HEK293 (cell line): ENCODE results near the gene BPHL.
A peak's percentile ranks its signal among the peaks of the same experiment; 100 is the strongest.

ENCODE experiments used
- GLI4 ChIP-seq: fragments of 450-650 bp; formaldehyde crosslinking; IDR thresholded peaks from 2 replicates; pipeline ENCODE4 v1.5.1; 2016; ENCODE audit warnings: missing biosample characterization, missing genetic modification characterization
- KLF16 ChIP-seq: fragments of 450-650 bp; formaldehyde crosslinking; IDR thresholded peaks from 2 replicates; pipeline ENCODE4 v1.5.1; 2017; ENCODE audit warnings: missing biosample characterization, missing genetic modification characterization
- PBX3 ChIP-seq: sonication (generic); formaldehyde crosslinking; IDR thresholded peaks from 2 replicates; pipeline ENCODE4 v1.8.1; 2022; ENCODE audit warnings: mild to moderate bottlenecking, moderate library complexity, missing genetic modification reagents
- SP3 ChIP-seq: fragments of 450-650 bp; formaldehyde crosslinking; IDR thresholded peaks from 2 replicates; pipeline ENCODE4 v1.5.1; 2016; ENCODE audit warnings: missing biosample characterization, missing genetic modification characterization
- SP7 ChIP-seq: fragments of 450-650 bp; formaldehyde crosslinking; IDR thresholded peaks from 2 replicates; pipeline ENCODE4 v1.5.1; 2016; ENCODE audit warnings: missing biosample characterization, missing genetic modification characterization
- TCF7L2 ChIP-seq: IDR thresholded peaks from 2 replicates; pipeline ENCODE4 v1.6.1; 2011; ENCODE audit warnings: low read depth, mild to moderate bottlenecking, inconsistent platforms, low read length, moderate library complexity, borderline replicate concordance
- ZFP3 ChIP-seq: fragments of 450-650 bp; formaldehyde crosslinking; IDR thresholded peaks from 2 replicates; pipeline ENCODE4 v1.5.1; 2016; ENCODE audit warnings: low read depth, missing biosample characterization, missing genetic modification characterization
- ZNF521 ChIP-seq: fragments of 450-650 bp; formaldehyde crosslinking; IDR thresholded peaks from 2 replicates; pipeline ENCODE4 v1.5.1; 2017; ENCODE audit warnings: missing biosample characterization, mild to moderate bottlenecking, missing genetic modification characterization
- TF ChIP-seq, protein P1 (sequence below): fragments of 450-650 bp; formaldehyde crosslinking; IDR thresholded peaks from 2 replicates; pipeline ENCODE4 v1.5.1; 2016; ENCODE audit warnings: missing biosample characterization, missing genetic modification characterization
- TF ChIP-seq, protein P2 (sequence below): fragments of 450-650 bp; formaldehyde crosslinking; IDR thresholded peaks from 2 replicates; pipeline ENCODE4 v1.5.1; 2017; ENCODE audit warnings: missing biosample characterization, missing genetic modification characterization
- TF ChIP-seq, protein P3 (sequence below): fragments of 450-650 bp; formaldehyde crosslinking; IDR thresholded peaks from 2 replicates; pipeline ENCODE4 v1.5.1; 2016; ENCODE audit warnings: missing biosample characterization, missing genetic modification characterization

DNA sequence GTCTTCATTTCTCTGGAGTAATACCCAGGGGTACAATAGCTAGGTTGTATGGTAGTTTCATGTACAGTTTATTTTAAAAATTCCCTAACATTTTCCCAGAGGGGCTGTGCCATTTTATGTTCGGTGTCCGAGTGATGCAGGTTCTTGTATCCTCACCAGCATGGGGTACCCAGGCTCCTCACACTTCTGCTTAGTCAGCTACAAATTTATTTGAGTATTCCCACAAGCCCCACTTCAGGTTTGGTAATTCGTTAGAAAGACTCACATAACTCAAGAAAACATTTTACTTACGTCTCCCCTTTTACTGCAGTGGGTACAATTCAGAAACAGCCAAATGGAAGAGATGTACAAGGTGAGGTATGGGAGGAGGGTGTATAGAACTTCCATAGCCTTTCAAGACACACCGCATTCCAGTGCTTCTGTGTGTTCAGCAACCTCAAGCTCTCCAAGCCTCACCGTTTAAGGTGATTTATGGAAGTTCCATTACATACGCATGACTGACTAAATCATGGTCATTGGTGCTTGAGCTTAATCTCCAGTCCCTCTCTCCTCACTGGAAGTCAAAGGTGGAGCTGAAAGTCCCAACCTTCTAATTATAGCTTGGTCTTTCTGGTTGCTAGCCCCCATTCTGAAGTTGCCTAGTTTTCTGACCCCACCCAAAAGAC is 32.1 kb upstream of the BPHL start:
- TF ChIP-seq, protein P1, sequence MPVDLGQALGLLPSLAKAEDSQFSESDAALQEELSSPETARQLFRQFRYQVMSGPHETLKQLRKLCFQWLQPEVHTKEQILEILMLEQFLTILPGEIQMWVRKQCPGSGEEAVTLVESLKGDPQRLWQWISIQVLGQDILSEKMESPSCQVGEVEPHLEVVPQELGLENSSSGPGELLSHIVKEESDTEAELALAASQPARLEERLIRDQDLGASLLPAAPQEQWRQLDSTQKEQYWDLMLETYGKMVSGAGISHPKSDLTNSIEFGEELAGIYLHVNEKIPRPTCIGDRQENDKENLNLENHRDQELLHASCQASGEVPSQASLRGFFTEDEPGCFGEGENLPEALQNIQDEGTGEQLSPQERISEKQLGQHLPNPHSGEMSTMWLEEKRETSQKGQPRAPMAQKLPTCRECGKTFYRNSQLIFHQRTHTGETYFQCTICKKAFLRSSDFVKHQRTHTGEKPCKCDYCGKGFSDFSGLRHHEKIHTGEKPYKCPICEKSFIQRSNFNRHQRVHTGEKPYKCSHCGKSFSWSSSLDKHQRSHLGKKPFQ (tag by site-specific recombination), result no peak
- no peak for TF ChIP-seq TCF7L2
- TF ChIP-seq, protein P2, sequence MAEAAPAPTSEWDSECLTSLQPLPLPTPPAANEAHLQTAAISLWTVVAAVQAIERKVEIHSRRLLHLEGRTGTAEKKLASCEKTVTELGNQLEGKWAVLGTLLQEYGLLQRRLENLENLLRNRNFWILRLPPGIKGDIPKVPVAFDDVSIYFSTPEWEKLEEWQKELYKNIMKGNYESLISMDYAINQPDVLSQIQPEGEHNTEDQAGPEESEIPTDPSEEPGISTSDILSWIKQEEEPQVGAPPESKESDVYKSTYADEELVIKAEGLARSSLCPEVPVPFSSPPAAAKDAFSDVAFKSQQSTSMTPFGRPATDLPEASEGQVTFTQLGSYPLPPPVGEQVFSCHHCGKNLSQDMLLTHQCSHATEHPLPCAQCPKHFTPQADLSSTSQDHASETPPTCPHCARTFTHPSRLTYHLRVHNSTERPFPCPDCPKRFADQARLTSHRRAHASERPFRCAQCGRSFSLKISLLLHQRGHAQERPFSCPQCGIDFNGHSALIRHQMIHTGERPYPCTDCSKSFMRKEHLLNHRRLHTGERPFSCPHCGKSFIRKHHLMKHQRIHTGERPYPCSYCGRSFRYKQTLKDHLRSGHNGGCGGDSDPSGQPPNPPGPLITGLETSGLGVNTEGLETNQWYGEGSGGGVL (tag by site-specific recombination), result no peak
- TF ChIP-seq ZNF521 (tag by site-specific recombination), result no peak
- TF ChIP-seq, protein P3, sequence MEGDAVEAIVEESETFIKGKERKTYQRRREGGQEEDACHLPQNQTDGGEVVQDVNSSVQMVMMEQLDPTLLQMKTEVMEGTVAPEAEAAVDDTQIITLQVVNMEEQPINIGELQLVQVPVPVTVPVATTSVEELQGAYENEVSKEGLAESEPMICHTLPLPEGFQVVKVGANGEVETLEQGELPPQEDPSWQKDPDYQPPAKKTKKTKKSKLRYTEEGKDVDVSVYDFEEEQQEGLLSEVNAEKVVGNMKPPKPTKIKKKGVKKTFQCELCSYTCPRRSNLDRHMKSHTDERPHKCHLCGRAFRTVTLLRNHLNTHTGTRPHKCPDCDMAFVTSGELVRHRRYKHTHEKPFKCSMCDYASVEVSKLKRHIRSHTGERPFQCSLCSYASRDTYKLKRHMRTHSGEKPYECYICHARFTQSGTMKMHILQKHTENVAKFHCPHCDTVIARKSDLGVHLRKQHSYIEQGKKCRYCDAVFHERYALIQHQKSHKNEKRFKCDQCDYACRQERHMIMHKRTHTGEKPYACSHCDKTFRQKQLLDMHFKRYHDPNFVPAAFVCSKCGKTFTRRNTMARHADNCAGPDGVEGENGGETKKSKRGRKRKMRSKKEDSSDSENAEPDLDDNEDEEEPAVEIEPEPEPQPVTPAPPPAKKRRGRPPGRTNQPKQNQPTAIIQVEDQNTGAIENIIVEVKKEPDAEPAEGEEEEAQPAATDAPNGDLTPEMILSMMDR (tag by site-specific recombination), result no peak
- no peak for TF ChIP-seq SP3 (tag by site-specific recombination)
- TF ChIP-seq GLI4, result no peak
- no peak for TF ChIP-seq KLF16 (tag by site-specific recombination)
- TF ChIP-seq ZFP3 (tag by site-specific recombination), result no peak
- no peak for TF ChIP-seq PBX3 (CRISPR knock-in tag)
- peak; percentile 59 for TF ChIP-seq SP7 (tag by site-specific recombination)
